Epithelial cell of esophagus (primary cell): Measurements from ENCODE around the gene CEP128.

Source experiments
- DNase-seq: peaks from one replicate; pipeline ENCODE4 v3.0.0; 2010; ENCODE audit warnings: low read depth
- H3K4me3 ChIP-seq: 2 replicates; pipeline ENCODE4 v1.5.1; 2011; ENCODE audit warnings: mild to moderate bottlenecking, low read length, control low read depth
- TF ChIP-seq, protein P1 (sequence below): IDR thresholded peaks from 2 replicates; pipeline ENCODE4 v1.5.1; 2011; ENCODE audit warnings: low read depth, mild to moderate bottlenecking, low read length, control low read depth, inconsistent platforms; ENCODE audit not compliant: insufficient read depth; ENCODE audit errors: missing control alignments

CEP128 gene

GRCh38 chr14:80770114-80770908 lies 171.2 kb downstream of the CEP128 start:
- TF ChIP-seq, protein P1, sequence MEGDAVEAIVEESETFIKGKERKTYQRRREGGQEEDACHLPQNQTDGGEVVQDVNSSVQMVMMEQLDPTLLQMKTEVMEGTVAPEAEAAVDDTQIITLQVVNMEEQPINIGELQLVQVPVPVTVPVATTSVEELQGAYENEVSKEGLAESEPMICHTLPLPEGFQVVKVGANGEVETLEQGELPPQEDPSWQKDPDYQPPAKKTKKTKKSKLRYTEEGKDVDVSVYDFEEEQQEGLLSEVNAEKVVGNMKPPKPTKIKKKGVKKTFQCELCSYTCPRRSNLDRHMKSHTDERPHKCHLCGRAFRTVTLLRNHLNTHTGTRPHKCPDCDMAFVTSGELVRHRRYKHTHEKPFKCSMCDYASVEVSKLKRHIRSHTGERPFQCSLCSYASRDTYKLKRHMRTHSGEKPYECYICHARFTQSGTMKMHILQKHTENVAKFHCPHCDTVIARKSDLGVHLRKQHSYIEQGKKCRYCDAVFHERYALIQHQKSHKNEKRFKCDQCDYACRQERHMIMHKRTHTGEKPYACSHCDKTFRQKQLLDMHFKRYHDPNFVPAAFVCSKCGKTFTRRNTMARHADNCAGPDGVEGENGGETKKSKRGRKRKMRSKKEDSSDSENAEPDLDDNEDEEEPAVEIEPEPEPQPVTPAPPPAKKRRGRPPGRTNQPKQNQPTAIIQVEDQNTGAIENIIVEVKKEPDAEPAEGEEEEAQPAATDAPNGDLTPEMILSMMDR: no peak
- H3K4me3 ChIP-seq: no peak overlapping the region
- DNase-seq: peak; percentile 24

DNA sequence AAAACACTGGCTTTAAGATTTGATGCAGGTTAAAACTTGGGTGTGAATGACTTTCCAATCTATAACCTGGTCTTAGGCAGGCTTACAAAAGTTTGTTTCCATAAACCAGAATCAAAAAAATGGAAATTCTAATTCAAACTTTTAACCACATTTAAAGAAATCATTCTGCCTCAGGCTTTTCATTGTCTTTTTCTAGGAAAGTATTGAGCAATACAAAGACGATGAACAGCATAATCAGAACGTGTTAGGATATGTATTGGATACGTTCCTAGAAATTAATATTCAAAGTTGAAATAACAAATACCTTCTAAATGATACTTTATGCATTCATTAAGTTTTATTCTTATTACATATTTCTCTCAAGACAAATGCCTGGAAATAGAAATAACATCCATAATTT lies 172.9 kb downstream of the CEP128 start:
- DNase-seq: peak; percentile 68
- TF ChIP-seq, protein P1: no peak
- no peak overlapping the region for H3K4me3 ChIP-seq

- TF ChIP-seq, protein P1: no peak
- DNase-seq: no peak
- no peak overlapping the region for H3K4me3 ChIP-seq
Observed at GRCh38 chr14:80764921-80765507, 176.5 kb downstream of the CEP128 start.

DNA sequence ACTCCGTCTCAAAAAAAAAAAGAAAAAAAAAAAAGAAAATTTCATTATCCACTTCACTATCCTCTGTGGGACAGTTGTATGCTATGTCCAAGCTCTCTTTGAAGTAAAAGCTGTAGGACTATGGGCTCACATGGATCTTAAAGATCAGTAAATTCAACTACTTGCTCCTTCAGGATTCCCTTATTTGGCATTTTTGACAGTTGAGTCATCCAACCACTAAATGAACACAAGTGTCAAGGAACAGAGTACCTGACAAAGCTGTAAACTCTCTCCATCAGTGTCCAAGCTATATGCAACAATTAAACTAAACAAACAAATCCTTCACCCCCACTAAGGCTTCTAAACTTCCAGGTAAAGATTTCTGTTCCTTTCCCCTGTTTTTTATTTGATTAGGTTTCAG lies 177.0 kb downstream of the CEP128 start:
- no peak for DNase-seq
- TF ChIP-seq, protein P1: no peak
- H3K4me3 ChIP-seq: no peak overlapping the region

- peak; percentile 4 for DNase-seq
- TF ChIP-seq, protein P1: no peak
- no peak overlapping the region for H3K4me3 ChIP-seq
Observed at GRCh38 chr14:80762641-80763228, 178.8 kb downstream of the CEP128 start.

DNA sequence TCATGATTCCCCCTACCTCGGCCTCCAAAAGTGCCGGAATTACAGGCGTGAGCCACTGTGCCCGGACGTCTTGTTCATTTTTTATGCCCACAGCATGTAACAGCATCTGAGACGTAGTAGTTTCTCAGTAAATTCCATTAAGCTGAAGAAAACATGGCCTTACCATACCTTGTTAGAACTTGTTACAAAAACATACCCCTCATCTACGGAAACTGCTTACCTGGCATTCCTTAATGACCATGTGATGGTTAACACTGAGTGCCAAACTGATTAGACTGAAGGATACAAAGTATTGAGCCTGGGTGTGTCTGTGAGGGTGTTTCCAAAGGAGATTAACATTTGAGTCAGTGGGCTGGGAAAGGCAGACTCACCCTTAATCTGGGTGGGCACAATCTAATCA lies 186.8 kb downstream of the CEP128 start:
- peak; percentile 71 for DNase-seq
- H3K4me3 ChIP-seq: no peak overlapping the region
- TF ChIP-seq, protein P1: no peak
